ENCODE results near the gene SMIM38.
"Not testable (repeated sequence)": the region's sequence is repeated elsewhere in the genome, so short reads cannot be mapped to it uniquely, and the experiment has no call there.

SMIM38 gene

DNA sequence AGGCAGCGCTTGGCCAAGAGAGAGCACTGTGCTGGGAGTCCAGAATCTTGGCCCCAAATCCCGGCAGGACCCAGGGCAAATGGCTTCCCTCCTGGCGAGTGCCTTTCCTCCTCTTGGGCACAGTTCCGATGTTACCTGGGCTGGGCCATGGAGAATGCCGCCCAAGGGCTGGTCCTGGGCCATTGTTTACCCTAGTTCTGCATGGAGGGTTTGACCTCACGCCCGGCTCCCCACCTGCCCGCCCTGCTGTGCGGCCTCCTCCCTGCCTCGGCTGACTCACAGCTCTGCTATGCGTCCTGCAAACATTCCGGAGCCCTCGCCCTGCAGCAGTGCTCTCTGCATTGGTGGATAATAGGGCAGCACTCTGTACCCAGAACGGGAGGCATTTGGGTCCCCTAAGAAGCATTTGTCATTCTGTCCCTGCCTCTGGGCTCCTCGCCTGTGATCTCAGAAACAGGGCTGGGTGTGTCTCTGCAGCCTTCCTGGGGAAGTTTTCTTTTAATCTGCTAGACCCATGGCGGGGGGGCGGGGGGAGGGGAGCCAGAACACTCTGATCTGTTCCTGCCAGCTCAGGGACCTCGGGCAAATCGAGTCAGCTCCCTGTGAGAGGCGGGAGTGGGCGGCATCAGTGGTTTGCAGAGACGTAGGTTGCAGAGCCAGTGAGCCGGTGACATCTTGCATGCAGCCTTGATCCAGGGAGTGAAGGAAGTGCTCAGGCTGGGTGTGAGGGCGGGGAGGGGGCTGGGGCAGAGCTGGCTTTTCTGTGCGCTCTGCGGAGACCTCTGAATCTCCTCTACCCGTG is 32.9 kb upstream of the SMIM38 start:
- no peak for DNase-seq

GRCh38 chr11:69123593-69124545 is 31.9 kb upstream of the SMIM38 start:
- no peak for DNase-seq

- DNase-seq: no peak
Observed at GRCh38 chr11:69125861-69126260, 29.9 kb upstream of the SMIM38 start.

GRCh38 chr11:69126286-69126685 is 29.4 kb upstream of the SMIM38 start:
- no peak for DNase-seq

- DNase-seq: no peak
Observed at GRCh38 chr11:69127081-69127850, 28.5 kb upstream of the SMIM38 start.

GRCh38 chr11:69127884-69128283 is 27.9 kb upstream of the SMIM38 start:
- no peak for DNase-seq

GRCh38 chr11:69129053-69129452 is 26.7 kb upstream of the SMIM38 start:
- no peak for DNase-seq

DNA sequence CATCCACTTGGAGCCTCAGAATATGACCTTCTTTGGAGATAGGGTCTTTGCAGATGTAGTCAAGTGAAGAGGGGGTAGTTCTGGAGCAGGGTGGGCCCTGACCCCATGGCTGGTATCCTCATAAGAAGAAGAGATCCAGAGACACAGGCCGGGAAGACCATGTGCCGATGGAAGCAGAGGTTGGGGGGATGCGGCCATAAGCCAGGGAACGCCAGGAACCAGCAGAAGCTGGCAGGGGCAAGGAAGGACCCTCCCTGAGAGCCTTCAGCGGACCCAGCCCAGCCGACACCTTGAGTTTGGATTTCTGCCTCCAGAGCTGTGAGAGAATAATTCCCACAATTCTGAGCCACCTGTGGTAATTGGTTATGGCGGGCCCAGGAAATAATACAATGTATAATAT is 26.1 kb upstream of the SMIM38 start:
- DNase-seq: no peak

DNA sequence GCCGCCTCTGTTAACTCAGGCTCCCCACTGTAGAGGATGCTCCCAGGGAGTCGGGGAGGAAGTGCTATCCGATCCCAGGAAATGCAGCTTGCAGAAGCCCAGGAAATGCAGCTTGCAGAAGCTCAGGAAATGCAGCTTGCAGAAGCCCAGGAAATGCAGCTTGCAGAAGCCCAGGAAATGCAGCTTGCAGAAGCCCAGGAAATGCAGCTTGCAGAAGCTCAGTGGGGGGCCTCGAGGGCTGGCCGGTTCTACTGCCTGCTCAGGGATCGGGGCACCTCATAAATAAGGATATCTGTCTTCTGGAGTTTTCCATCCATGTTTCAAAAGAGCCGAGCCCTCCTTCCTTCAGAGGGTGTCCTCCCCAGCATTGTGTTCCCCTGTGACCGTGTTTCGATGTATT is 25.1 kb upstream of the SMIM38 start:
- DNase-seq: no peak

DNA sequence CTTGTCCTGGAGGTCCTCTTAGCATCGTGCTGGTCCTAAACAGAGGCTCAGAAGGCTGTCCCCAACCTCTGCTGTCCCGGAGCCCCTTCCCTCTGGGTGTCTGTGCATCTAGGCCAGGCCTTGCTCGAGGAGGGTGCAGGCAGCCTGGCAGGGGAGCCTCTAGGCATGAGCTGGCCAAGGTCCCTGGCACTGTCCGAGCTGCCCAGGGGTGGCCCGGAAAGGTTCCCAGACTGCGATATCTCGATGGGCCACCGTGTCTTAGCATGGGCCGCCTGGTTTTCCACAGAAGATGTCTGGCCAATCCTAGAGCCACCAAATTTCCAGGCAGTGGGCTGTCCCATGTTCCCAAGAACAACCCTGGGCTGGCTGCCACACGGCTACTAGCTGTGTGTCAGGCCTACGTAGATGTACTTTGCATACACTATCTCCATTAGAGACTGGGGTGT is 24.6 kb upstream of the SMIM38 start:
- DNase-seq: no peak

GRCh38 chr11:69131644-69132300 is 24.0 kb upstream of the SMIM38 start:
- peak; percentile 21 for DNase-seq

DNA sequence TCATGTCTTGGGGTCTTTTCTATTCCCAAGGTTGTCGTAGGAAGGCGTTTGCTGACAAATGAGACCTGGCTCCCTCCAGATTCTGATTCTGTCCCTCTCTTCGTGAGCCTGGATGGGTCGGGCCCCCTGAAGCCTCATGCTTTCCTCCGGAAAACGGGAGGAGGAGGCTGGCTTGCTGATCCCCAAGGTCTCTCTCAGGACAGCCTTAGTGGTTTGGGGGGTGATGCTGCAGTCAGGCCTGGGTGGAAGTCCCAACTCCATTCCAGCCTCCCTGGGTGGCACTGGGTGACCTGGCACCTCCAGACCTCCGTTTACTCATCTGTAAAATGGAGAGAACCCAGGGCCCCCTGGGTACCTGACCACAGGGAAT is 23.4 kb upstream of the SMIM38 start:
- no peak for DNase-seq

- DNase-seq: no peak
Observed at GRCh38 chr11:69133251-69133650, 22.5 kb upstream of the SMIM38 start.

GRCh38 chr11:69134182-69134581 is 21.6 kb upstream of the SMIM38 start:
- not testable (repeated sequence) for DNase-seq

DNA sequence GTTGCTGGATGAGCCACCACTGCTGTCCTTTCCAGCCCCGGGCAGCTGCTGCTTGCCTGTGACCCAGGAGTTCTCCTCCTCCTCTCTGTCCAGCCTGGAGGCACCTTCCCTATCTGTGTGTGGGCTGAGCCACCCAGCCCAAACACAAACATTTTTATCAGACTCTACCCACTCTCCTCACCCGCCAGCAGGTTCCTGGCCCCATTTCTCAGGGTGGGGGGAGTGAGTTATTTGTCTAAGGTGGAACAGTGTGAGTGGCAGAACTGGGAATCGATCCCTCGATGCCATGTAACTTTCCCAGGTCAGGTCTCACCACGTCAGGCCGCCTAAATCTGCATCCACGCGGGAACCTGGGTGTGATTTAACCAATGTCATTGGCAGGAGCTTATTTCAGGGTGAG is 20.8 kb upstream of the SMIM38 start:
- no peak for DNase-seq

- DNase-seq: no peak
Observed at GRCh38 chr11:69135420-69136363, 20.0 kb upstream of the SMIM38 start.

- no peak for DNase-seq
Observed at GRCh38 chr11:69136471-69136870, 19.3 kb upstream of the SMIM38 start.

DNA sequence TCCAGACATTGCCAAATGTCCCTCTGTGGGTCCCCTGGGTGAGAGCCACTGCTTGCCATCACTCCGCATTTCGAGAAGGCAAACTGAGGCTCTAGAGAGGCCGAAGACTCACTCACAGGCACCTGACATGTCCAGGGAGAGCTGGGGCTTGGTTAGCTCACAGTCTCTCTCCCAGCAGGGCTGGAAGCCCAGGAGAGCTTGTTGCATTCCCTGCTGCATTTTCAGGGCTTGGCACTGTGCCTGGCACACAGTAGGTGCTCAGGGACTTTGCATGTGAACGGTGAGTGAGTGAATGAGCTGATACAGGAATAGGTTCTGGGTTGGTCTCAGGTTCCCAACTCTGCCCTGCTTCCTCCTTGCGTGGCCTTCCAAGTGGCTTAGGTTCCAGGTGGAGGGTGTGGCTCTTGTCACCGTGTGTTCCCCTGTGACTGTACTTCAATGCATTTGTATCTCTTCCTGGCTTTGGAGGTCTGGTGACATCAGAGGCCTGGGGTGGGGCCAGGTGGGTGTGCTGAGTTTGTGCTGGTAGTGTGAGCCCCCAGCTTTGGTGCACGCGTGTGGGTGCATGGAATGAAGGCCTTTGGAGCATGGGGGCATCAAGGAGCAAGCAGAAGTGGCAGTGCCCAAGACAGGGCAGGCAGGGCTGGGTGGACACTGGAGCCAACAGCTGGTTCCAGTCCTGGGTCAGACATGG is 18.4 kb upstream of the SMIM38 start:
- no peak for DNase-seq

DNA sequence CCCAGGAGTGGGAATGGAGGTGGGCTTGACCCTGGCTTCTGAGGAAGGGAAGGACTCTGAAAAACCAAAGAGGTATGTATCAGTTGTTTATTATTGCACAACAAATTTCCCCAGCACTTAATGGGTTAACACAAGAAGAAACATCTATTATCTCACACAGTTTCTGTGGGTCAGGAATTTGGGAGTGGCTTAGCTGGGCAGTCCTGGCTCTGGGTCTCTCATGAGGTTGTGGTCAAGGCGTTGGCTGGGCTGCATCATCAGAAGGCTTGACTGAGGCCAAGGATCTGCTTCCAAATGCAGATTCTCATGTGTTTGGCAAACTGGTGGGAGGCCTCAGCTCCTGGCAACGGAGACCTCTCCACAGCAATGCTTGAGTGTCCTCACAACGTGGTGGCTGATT is 17.5 kb upstream of the SMIM38 start:
- no peak for DNase-seq

GRCh38 chr11:69140161-69140560 is 15.6 kb upstream of the SMIM38 start:
- DNase-seq: not testable (repeated sequence)

GRCh38 chr11:69140635-69141034 is 15.1 kb upstream of the SMIM38 start:
- DNase-seq: no peak
